ENCODE results near the gene UPK1B.

DNA sequence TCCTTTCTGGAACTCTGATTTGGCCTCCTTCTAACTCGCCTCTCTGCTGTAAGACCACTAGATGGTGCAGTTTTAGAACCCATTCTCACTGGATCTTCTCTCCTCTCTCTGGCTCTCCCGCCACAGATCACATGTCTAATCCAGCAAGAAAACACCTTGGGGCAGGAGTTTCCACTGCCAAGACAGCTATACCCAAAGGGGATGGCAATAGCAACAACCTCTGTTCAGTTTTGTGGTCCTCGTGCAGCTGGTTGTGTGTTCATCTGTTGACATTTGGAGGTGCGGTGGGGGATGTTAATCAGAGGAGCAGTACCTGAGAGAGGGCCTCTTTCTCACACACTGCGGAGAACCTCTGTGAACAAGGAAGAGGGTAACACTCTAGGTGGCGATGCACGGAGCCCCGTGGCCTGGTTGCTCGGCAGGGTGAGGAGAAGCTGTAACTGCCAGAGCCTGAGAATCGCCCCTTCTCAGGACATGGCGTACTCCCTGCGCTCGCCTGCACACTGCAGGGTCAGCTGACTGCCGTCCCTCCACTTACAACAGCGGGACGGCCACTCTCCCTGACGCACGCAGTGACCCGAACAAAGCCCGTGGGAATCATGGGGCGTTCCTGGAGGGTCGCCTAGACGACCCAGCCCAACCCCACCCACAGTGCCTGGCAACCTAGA, 27.8 kb upstream of the UPK1B start, which contains the start of gene TEX55:
- TF ChIP-seq, protein P1, sequence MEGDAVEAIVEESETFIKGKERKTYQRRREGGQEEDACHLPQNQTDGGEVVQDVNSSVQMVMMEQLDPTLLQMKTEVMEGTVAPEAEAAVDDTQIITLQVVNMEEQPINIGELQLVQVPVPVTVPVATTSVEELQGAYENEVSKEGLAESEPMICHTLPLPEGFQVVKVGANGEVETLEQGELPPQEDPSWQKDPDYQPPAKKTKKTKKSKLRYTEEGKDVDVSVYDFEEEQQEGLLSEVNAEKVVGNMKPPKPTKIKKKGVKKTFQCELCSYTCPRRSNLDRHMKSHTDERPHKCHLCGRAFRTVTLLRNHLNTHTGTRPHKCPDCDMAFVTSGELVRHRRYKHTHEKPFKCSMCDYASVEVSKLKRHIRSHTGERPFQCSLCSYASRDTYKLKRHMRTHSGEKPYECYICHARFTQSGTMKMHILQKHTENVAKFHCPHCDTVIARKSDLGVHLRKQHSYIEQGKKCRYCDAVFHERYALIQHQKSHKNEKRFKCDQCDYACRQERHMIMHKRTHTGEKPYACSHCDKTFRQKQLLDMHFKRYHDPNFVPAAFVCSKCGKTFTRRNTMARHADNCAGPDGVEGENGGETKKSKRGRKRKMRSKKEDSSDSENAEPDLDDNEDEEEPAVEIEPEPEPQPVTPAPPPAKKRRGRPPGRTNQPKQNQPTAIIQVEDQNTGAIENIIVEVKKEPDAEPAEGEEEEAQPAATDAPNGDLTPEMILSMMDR (IDR thresholded peaks at IDR 0.05), result peak; percentile 49 to 58 (median 52)
- no peak for TF ChIP-seq POLR2A (IDR thresholded peaks at IDR 0.05)
